Measurements from ENCODE around the gene PBX3. TPM values are rescaled to one million over a fixed set of nuclear protein-coding genes. Genes with fewer than 3 reads are reported as not detected.

The PBX3 gene
- total RNA-seq, 4 donors from 2014 or later = 25.7 to 71.5 (median 45.1) TPM

DNA sequence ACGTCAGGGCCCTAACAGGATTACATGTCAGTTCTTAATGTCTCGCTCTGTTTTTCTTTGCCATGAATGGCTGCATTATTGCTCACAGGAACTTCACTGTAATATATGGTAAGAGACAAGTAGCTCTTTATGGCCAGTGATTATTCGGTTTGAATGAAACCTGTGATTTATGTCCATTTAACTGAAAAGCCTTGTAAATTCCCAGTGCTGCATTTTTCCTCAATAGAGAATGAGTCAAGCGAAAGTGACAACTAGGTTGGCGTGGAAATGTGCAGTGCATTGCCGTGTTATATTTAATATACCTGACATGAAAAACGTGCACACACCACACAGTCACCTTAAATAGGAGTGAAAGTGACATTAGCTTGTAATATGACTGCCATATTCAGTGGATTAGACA is 163.1 kb downstream of the PBX3 start:
- Histone ChIP-seq H3K4me1 (no peaks in the 10 kb centered on the region), H3K36me3 (no peaks in the 10 kb centered on the region), H3K4me3 (no peak overlapping the region), H3K27me3 (no peaks in the 10 kb centered on the region), H3K9me3 (no peaks in the 10 kb centered on the region), H3K27ac (no peak overlapping the region)
- DNase-seq (ENCODE audit: low spot score in 2 of 2) = no peak
- TF ChIP-seq POLR2A (IDR thresholded peaks at IDR 0.05) (no peak), EP300 (IDR thresholded peaks at IDR 0.05) (no peak)
- TF ChIP-seq, protein P1, sequence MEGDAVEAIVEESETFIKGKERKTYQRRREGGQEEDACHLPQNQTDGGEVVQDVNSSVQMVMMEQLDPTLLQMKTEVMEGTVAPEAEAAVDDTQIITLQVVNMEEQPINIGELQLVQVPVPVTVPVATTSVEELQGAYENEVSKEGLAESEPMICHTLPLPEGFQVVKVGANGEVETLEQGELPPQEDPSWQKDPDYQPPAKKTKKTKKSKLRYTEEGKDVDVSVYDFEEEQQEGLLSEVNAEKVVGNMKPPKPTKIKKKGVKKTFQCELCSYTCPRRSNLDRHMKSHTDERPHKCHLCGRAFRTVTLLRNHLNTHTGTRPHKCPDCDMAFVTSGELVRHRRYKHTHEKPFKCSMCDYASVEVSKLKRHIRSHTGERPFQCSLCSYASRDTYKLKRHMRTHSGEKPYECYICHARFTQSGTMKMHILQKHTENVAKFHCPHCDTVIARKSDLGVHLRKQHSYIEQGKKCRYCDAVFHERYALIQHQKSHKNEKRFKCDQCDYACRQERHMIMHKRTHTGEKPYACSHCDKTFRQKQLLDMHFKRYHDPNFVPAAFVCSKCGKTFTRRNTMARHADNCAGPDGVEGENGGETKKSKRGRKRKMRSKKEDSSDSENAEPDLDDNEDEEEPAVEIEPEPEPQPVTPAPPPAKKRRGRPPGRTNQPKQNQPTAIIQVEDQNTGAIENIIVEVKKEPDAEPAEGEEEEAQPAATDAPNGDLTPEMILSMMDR (IDR thresholded peaks at IDR 0.05) = no peak
- WGBS = 90% methylated on average over 7 of the region's 7 CpGs

DNA sequence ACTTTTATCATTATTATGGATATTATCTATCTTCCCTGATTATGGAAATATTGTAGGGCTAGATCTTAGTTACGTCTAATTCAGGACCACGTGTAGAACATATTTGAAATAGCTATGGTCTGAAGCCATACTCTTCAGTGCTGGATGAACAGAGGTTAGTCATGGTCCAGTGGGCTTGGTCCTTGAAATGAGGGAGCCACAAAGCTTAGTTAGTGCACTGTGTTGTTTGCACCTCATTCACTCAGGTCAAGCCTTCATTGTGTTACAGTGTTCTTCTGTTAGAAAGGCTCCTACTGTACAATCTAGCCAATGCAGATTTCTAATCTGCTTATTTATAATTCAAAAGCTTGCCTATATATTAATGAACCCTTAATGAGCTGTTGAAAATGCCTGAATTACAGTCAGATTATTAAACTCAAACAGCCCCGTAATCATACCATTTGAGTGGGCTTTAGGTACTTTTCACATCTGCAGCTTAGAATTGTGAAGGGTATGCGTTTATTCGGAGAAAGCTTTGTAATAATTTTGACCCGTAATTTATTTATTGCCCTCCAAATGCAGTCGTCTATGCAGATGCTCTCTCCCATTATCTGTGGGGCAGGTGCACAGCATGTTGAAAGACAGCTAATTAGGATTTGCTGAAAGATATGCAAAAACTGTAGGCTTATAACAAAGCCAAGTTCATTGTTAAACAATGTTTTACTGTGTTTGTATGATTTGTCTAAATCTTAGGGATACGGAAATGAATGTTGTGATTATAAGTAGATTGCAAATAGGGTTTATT is 164.9 kb downstream of the PBX3 start:
- Histone ChIP-seq H3K36me3 (no peaks in the 10 kb centered on the region), H3K4me3 (no peak overlapping the region), H3K4me1 (no peaks in the 10 kb centered on the region), H3K27ac (no peak overlapping the region), H3K27me3 (no peaks in the 10 kb centered on the region), H3K9me3 (no peaks in the 10 kb centered on the region)
- no peak for DNase-seq (ENCODE audit: low spot score in 2 of 2)
- TF ChIP-seq, protein P1 (IDR thresholded peaks at IDR 0.05) = no peak
- TF ChIP-seq EP300 (IDR thresholded peaks at IDR 0.05) (no peak), POLR2A (IDR thresholded peaks at IDR 0.05) (no peak), POLR2AphosphoS5 (IDR thresholded peaks at IDR 0.05) (no peak)
- 92% methylated on average over 8 of the region's 8 CpGs for WGBS

DNA sequence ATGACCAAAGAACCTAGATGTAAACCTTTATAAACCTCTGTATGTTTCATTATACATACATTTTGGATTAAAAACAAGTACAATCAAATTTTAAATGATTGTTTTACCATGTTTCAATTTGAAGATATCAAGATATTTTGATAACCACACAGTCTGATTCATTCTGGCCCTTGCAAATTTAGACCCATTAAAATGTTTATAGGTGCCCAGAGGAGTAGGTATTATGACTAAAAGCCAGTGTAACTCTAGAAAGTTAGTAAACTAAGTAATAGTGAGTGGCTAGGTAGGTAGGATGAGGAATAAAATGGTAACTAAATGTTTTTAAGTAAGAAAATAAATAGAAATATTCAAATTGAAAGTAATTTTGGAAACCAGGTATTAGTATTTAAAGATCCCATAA is 165.5 kb downstream of the PBX3 start:
- Histone ChIP-seq H3K9me3 (no peaks in the 10 kb centered on the region), H3K36me3 (no peaks in the 10 kb centered on the region), H3K27ac (no peak overlapping the region), H3K27me3 (no peaks in the 10 kb centered on the region), H3K4me3 (no peak overlapping the region), H3K4me1 (no peaks in the 10 kb centered on the region)
- TF ChIP-seq POLR2A (IDR thresholded peaks at IDR 0.05) (no peak), POLR2AphosphoS5 (IDR thresholded peaks at IDR 0.05) (no peak), EP300 (IDR thresholded peaks at IDR 0.05) (no peak)
- TF ChIP-seq, protein P1 (IDR thresholded peaks at IDR 0.05) = no peak
- DNase-seq (ENCODE audit: low spot score in 2 of 2) = no peak

DNA sequence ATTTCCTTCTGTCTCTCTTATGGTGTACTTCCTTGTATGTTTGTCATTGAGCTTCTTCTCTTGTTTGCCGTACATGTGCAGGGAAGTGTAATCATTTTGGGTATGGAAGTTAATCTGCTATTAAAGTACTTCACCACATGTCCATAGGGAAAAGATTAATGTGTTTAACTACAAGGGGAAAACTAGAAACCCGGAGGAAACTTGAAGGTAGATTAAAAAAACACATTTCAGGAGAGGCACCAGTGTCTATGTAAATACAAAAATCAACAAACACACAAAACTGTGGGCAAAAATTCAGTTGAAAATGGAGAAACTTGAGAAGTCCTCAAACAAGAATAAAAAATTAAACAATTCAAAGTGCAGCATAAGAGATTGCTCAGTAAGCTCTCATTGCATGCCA is 166.4 kb downstream of the PBX3 start:
- no peaks in the 10 kb centered on the region for H3K4me1 ChIP-seq
- no peaks in the 10 kb centered on the region for H3K27me3 ChIP-seq
- WGBS = 80% methylated on average over 2 of the region's 2 CpGs
- no peaks in the 10 kb centered on the region for H3K36me3 ChIP-seq
- DNase-seq (ENCODE audit: low spot score in 2 of 2) = no peak
- TF ChIP-seq EP300 (IDR thresholded peaks at IDR 0.05) (no peak), POLR2A (IDR thresholded peaks at IDR 0.05) (no peak)
- TF ChIP-seq, protein P1 (IDR thresholded peaks at IDR 0.05) = no peak
- H3K4me3 ChIP-seq = no peak overlapping the region
- no peaks in the 10 kb centered on the region for H3K9me3 ChIP-seq
- H3K27ac ChIP-seq = no peak overlapping the region

DNA sequence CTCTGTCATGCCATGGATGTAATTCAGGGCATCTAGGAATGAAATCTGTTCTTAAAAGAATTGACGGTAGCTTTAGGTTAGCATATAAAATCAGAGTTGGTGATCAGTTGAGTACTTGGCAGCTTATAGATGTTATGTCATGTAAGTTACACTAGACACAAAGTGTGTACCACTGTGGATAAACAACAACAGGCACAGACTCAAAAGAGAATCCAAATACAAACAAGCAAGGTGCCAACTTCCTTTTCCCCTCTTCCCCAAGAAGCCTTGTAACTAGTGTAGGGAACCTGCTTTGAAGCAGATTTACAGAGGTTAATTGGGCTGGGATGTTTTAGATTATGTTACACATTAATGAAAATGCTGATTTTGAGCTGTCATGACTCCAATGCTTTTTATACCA is 167.2 kb downstream of the PBX3 start:
- Histone ChIP-seq H3K27ac (no peak overlapping the region), H3K9me3 (no peaks in the 10 kb centered on the region), H3K36me3 (no peaks in the 10 kb centered on the region), H3K4me3 (no peak overlapping the region), H3K27me3 (no peaks in the 10 kb centered on the region), H3K4me1 (no peaks in the 10 kb centered on the region)
- TF ChIP-seq, protein P1 (IDR thresholded peaks at IDR 0.05) = no peak
- no peak for TF ChIP-seq POLR2AphosphoS5 (IDR thresholded peaks at IDR 0.05)
- no peak for TF ChIP-seq POLR2A (IDR thresholded peaks at IDR 0.05)
- TF ChIP-seq EP300 (IDR thresholded peaks at IDR 0.05) = no peak
- 53% methylated on average over 1 of the region's 1 CpG for WGBS
- no peak for DNase-seq (ENCODE audit: low spot score in 2 of 2)

Measured in suprapubic skin (tissue), 4 donors.